Smooth muscle cell (in vitro differentiated cells): ENCODE measurements around the gene KRT76. TPM values are rescaled to one million over a fixed set of nuclear protein-coding genes. Genes with fewer than 3 reads are reported as not detected.

ENCODE experiments used
- DNase-seq: peaks from one replicate; lab custom pipeline; 2025; ENCODE audit not compliant: unreplicated experiment; lab: John Stamatoyannopoulos, UW
- H2AFZ ChIP-seq: fragments of 200-600 bp; sonication (generic); 2 replicates; pipeline ENCODE4 v1.6.0; 2016; ENCODE audit warnings: antibody characterized with exemption, low read depth, mild to moderate bottlenecking
- H3F3A ChIP-seq: fragments of 200-600 bp; sonication (generic); 2 replicates; pipeline ENCODE4 v1.6.0; 2017; ENCODE audit warnings: antibody characterized with exemption, low read depth
- H3K27ac ChIP-seq: fragments of 200-600 bp; sonication (generic); 2 replicates; pipeline ENCODE4 v1.5.1; 2016; ENCODE audit warnings: low read depth, mild to moderate bottlenecking
- H3K27me3 ChIP-seq: fragments of 200-600 bp; sonication (generic); 2 replicates; pipeline ENCODE4 v1.6.1; 2016; ENCODE audit warnings: low read depth, mild to moderate bottlenecking
- H3K36me3 ChIP-seq: fragments of 200-600 bp; sonication (generic); 2 replicates; pipeline ENCODE4 v1.5.1; 2016; ENCODE audit warnings: low read depth
- H3K4me1 ChIP-seq: fragments of 200-600 bp; sonication (generic); 2 replicates; pipeline ENCODE4 v1.5.1; 2016; ENCODE audit warnings: low read depth
- H3K4me2 ChIP-seq: fragments of 200-600 bp; sonication (generic); 2 replicates; pipeline ENCODE4 v1.6.0; 2016; ENCODE audit warnings: mild to moderate bottlenecking
- H3K4me3 ChIP-seq: fragments of 200-600 bp; sonication (generic); 2 replicates; pipeline ENCODE4 v1.5.1; 2016; ENCODE audit warnings: mild to moderate bottlenecking
- H3K79me2 ChIP-seq: fragments of 200-600 bp; sonication (generic); 2 replicates; pipeline ENCODE4 v1.6.0; 2016; ENCODE audit warnings: low read depth, mild to moderate bottlenecking
- H3K9ac ChIP-seq: fragments of 200-600 bp; sonication (generic); 2 replicates; pipeline ENCODE4 v1.6.0; 2016; ENCODE audit warnings: low read depth
- H3K9me3 ChIP-seq: fragments of 200-600 bp; sonication (generic); replicated peaks from 2 replicates; pipeline ENCODE4 v1.5.1; 2016; ENCODE audit warnings: low read depth
- H4K20me1 ChIP-seq: fragments of 200-600 bp; sonication (generic); 2 replicates; pipeline ENCODE4 v1.6.0; 2016; ENCODE audit warnings: low read depth
- CTCF ChIP-seq: fragments of 200-600 bp; sonication (generic); IDR thresholded peaks from 2 replicates; pipeline ENCODE4 v1.5.1; 2017; ENCODE audit warnings: borderline replicate concordance, mild to moderate bottlenecking, antibody characterized with exemption; ENCODE audit not compliant: insufficient read depth, poor library complexity, severe bottlenecking
- WGBS: methylation state at CpG from one replicate; pipeline ENCODE4 v1.1.7; 2016; ENCODE audit warnings: low lambda C conversion rate; 5-methylcytosine and 5-hydroxymethylcytosine counted together
- polyA plus RNA-seq: library from polyadenylated mRNA; unstranded; fragments of >200 nt; fragmentation: Nextera tagmentation; extraction: Ambion mirVana; gene quantifications from 2 replicates; pipeline ENCODE4 v1.2.1, GENCODE V29; 2016
- total RNA-seq: library from RNA; depleted of rRNA; stranded (reverse); fragments of >200 nt; gene quantifications from 2 replicates; pipeline ENCODE4 v1.2.3, GENCODE V29; 2014

KRT76 gene
- total and polyA plus RNA-seq, 2 experiments from 2014 or later = not detected

- peaks cover under 1% of the 10 kb centered on the region for H3K4me1 ChIP-seq
- H3K4me3 ChIP-seq = no peak overlapping the region
- no peak overlapping the region for H3K9ac ChIP-seq
- H3F3A ChIP-seq = no peaks in the 10 kb centered on the region
- H3K9me3 ChIP-seq = no peaks in the 10 kb centered on the region
- H3K4me2 ChIP-seq = no peak overlapping the region
- no peaks in the 10 kb centered on the region for H3K79me2 ChIP-seq
- no peak overlapping the region for H3K27ac ChIP-seq
- no peaks in the 10 kb centered on the region for H3K36me3 ChIP-seq
- DNase-seq = no peak
- 68% methylated on average over 3 of the region's 3 CpGs for WGBS
- H3K27me3 ChIP-seq = peaks cover 33% of the 10 kb centered on the region
- no peak overlapping the region for H2AFZ ChIP-seq
- no peaks in the 10 kb centered on the region for H4K20me1 ChIP-seq
- TF ChIP-seq CTCF = no peak
Measured at GRCh38 chr12:52812749-52813148, 35.6 kb upstream of the KRT76 start.

- H3K4me1 ChIP-seq = no peaks in the 10 kb centered on the region
- TF ChIP-seq CTCF = no peak
- no peak overlapping the region for H3K4me2 ChIP-seq
- H2AFZ ChIP-seq = no peak overlapping the region
- no peak overlapping the region for H3K4me3 ChIP-seq
- no peak overlapping the region for H3K27ac ChIP-seq
- no peaks in the 10 kb centered on the region for H3K9me3 ChIP-seq
- peaks cover 29% of the 10 kb centered on the region for H3K27me3 ChIP-seq
- H4K20me1 ChIP-seq = no peaks in the 10 kb centered on the region
- H3K9ac ChIP-seq = no peak overlapping the region
- no peak for DNase-seq
- no peaks in the 10 kb centered on the region for H3F3A ChIP-seq
- H3K36me3 ChIP-seq = no peaks in the 10 kb centered on the region
- 71% methylated on average over 4 of the region's 4 CpGs for WGBS
- H3K79me2 ChIP-seq = no peaks in the 10 kb centered on the region
Measured at GRCh38 chr12:52812073-52812400, 34.9 kb upstream of the KRT76 start.

- Histone ChIP-seq H3K27me3 (peaks cover 26% of the 10 kb centered on the region), H3K79me2 (no peaks in the 10 kb centered on the region), H3K27ac (no peak overlapping the region), H3K4me3 (no peak overlapping the region), H3K4me2 (no peak overlapping the region), H3K9ac (no peak overlapping the region), H3K36me3 (no peaks in the 10 kb centered on the region), H2AFZ (no peak overlapping the region), H3F3A (no peaks in the 10 kb centered on the region), H3K4me1 (no peaks in the 10 kb centered on the region), H3K9me3 (no peaks in the 10 kb centered on the region), H4K20me1 (no peaks in the 10 kb centered on the region)
- TF ChIP-seq CTCF = no peak
- 83% methylated on average over 9 of the region's 9 CpGs for WGBS
- DNase-seq = no peak
Measured at GRCh38 chr12:52811191-52812072, 34.3 kb upstream of the KRT76 start.

- Histone ChIP-seq H3K27ac (no peak overlapping the region), H3K79me2 (no peaks in the 10 kb centered on the region), H3K9me3 (no peaks in the 10 kb centered on the region), H3K4me3 (no peak overlapping the region), H3K9ac (no peak overlapping the region), H3K36me3 (no peaks in the 10 kb centered on the region), H4K20me1 (no peaks in the 10 kb centered on the region), H2AFZ (no peak overlapping the region), H3K4me2 (no peak overlapping the region), H3K4me1 (no peaks in the 10 kb centered on the region), H3F3A (no peaks in the 10 kb centered on the region), H3K27me3 (peaks cover 26% of the 10 kb centered on the region)
- DNase-seq = no peak
- WGBS = 71% methylated on average over 5 of the region's 5 CpGs
- TF ChIP-seq CTCF = no peak
Measured at GRCh38 chr12:52810554-52810953, 33.4 kb upstream of the KRT76 start.
